RKO (cell line): ENCODE data around the gene ASPHD2.
A peak's percentile ranks its signal among the peaks of the same experiment; 100 is the strongest.
"Not testable (repeated sequence)": the region's sequence is repeated elsewhere in the genome, so short reads cannot be mapped to it uniquely, and the experiment has no call there.

Experiments used
- DNase-seq: peaks from one replicate; pipeline ENCODE4 v3.0.0-alpha.2; 2016; ENCODE audit warnings: low spot score

Gene ASPHD2

DNA sequence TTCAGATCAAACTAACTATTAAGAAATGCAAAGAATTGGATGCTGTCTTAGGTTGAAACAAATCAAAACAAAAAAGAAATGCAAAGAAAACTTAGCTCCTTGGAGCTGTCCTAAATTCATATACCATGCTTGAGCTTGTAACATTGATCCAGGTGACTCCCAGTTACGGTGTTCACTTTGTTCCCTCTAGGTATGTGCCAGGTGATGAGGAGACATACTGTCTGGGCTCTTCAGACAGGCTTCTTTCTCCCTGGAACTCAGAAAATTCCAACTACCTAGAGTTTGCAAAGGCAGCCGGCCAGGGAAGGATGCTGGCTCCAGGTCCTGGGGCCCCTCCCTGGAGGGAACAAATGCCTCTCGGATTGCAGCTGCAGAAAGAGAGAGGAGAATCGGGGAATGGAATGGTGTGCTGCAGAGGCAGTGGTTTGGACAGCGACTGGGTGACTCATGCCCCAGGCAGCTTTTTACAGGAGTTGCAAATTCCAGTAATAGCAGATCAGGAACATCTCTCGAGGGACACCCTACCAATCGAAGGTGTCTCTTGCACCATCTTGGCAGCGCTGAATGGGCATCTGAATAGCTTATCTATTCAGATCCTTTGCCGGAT lies 12.3 kb upstream of the ASPHD2 start:
- peak; percentile 45 for DNase-seq

- DNase-seq, result no peak
These were observed 11.7 kb upstream of the ASPHD2 start for GRCh38 chr22:26417406-26417805.

DNA sequence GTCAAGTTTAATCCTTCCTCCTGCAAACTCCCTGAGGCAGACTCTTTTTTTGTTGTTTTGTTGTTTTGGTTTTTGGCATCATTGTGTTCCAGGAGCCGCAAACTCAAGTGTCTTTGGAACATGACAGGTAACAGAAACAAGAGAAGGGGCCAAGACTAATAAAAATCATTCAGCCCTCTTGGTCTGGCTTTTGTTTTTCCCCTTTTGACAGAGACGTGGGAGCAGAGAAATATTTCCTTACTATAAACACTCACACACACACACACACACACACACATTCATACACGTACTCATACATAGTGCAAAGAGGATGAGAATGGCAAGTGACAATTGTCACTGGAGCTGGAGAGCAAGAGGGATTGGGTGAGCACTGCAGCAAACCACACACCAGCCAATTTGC lies 10.4 kb upstream of the ASPHD2 start:
- DNase-seq, result no peak

GRCh38 chr22:26426924-26427323 lies 2.1 kb upstream of the ASPHD2 start:
- DNase-seq, result no peak

- DNase-seq, result no peak
These were observed 612 bp downstream of the ASPHD2 start for GRCh38 chr22:26429458-26430286.

DNA sequence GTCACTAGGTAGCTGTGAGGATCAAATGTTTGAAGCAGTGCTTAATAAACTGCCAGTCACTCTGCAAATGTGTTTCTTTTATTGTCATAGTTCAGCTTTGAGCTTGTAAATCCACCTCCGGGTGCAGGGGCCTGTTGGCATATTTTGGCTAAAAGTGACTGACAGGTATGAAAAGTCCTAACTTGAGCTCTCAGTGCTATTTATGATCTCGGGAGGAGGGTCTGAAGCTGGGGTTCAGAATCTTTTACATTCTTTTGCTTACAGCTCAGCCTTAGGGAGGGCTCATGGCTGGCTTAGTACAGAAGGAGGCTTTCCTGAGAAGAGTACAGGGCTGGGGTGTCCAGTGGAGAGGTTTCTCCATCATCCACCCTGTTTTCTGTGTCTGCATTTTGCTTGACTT lies 1.5 kb downstream of the ASPHD2 start:
- DNase-seq, result no peak

DNA sequence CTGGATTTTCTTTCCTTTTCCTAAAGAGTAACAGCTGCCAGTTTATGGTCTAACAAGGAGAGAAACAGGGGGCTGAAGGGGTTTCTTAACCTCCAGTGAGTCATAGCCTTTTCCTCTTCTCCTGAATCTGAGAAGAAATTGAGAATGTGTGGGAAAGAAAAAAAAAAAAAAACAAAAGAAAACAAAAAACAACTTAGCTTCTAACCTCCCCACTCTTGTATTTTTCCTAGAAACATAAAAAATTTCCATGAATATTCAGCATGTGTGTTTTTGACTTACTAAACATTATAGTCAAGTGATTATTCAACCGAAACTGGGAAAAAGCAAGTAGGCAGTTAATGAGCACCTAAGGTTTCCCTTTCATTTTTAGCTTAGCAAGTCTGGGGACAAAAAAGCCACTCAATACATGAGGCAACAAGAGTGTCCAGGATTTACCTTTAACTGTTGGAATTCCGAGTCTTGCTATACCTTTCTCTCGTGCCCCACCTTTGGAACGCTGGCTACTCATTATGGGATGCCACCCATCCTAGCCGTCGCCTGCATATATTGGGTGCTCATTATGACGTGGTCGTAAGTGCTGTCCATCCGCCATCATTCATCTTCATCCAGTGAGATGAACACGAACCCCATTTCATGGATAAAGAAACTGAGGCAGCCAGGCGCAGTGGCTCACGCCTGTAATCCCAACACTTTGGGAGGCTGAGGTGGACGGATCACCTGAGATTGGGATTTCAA lies 2.4 kb downstream of the ASPHD2 start:
- no peak for DNase-seq

DNA sequence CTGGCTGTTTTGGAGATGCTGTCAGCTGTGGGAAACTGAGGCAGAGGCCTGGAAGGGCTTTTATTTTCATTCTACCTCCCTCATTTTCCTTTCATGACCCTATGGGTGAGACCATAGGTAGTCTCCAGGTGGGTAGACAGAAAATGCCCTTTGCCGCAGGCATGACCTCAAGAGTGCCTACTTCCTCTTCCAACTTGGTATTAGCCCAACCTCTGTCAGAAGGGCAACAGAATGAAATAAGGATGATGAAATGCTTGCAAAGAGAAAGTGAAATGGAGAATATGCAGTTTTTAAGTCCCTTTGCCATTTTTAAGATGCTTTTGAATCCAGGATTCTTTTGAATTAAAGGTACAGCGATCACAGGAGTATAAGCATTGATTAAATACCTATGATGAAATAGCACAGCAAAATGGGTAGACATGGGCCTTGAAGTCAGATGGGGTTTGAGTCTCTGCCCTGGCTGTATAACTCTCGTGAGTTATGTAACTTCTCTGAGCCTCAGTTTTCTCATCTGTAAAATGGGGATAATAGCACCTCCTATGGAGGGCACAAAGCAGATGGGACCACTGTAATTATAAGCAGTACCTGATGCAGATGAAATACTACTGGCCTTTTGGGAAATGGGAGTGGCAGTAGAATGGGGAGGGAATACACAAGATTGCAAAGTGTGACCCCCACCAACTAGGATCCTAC lies 3.7 kb downstream of the ASPHD2 start:
- no peak for DNase-seq

- DNase-seq, result no peak
These were observed 4.7 kb downstream of the ASPHD2 start for GRCh38 chr22:26433805-26434204.

- no peak for DNase-seq
These were observed 6.5 kb downstream of the ASPHD2 start for GRCh38 chr22:26435327-26436093.

DNA sequence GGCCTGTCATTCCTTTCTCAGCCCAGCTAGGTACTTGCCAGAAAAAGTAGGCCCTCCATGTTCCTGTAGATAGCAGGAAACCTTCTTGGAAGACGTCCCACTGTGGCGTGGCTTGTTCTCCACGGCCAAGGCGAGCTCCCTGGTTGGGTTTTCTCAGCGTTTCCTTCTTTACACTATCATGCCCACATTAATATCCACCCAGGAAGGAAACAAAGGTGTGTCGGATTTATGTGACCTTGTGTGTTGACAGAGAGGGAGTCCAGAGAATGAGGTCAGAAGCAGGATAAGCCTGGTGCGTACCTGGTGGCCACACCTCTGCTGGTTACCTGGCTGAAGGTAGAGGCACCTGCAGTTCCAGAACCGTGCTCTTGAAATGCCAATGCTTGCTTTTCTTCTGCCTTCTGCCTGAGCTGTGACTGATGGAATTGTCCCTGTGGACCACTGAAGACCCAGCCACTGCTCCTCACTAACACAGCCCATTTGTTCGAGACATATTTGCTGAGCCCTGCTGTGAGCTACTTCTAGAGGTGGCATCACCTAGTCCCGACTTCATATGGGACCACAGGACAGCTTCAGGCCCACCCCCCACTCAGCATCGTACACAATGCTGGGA lies 7.9 kb downstream of the ASPHD2 start:
- no peak for DNase-seq

GRCh38 chr22:26437694-26438392 lies 8.8 kb downstream of the ASPHD2 start:
- DNase-seq, result no peak

- not testable (repeated sequence) for DNase-seq
These were observed 9.7 kb downstream of the ASPHD2 start for GRCh38 chr22:26438776-26439175.

DNA sequence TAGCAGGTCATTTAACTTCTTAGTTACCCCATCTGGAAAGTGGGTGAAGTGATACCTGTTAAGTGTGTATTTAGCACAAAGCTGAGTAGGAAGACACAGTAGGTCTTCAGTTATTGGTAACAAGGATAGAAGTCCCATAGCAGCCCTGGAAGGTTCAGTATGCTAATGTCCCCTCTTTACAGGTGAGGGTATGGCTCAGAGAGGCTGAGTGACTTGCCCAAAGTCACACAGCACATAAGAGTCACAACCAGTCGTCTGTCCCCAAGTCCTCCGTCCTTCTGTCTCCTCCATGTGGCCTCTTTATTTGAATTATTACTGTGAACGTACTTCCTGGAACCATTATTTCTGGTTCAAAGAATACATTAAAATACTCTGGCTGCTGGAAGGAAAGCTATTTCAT lies 10.5 kb downstream of the ASPHD2 start:
- DNase-seq, result no peak

GRCh38 chr22:26442086-26442756 lies 13.2 kb downstream of the ASPHD2 start:
- DNase-seq, result no peak

DNA sequence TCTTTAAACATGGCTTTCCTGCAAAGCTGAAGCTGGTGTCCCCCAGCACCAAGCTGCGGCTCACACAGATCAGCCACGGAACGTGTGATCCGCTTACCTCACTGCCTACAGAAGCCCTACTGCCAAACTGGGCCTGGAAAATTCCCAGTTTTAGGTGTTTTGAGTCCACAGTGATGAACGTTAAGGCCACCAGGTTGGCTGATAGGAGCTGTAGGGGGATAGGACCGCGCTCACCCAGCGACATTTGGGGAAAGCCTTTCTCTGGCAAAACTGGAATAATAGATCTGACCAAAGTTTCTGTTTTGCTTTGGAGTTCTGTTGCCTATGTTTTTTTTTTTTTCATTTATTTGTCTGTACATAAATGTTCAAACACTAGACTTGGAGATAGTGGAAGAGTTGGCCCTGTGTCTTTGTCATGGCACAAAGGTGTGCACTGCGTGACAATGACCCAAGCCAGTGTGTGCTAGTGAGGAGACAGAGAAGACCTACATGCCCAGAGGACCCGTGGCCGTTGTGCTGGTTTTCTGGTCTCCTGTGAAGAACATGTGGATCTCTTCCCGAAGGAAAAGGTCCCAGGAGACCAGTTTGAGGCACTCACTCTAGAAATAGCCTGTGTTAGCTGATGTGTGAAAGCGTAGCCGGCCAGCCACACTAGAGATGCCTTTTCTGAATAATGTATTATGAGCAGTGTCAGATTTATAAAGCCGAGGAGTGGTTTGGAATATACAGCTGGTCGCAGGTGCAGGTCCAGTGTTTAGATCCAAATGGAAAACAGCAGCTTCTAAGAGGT lies 15.0 kb downstream of the ASPHD2 start:
- DNase-seq, result no peak

- no peak for DNase-seq
These were observed 15.7 kb downstream of the ASPHD2 start for GRCh38 chr22:26444777-26445176.

DNA sequence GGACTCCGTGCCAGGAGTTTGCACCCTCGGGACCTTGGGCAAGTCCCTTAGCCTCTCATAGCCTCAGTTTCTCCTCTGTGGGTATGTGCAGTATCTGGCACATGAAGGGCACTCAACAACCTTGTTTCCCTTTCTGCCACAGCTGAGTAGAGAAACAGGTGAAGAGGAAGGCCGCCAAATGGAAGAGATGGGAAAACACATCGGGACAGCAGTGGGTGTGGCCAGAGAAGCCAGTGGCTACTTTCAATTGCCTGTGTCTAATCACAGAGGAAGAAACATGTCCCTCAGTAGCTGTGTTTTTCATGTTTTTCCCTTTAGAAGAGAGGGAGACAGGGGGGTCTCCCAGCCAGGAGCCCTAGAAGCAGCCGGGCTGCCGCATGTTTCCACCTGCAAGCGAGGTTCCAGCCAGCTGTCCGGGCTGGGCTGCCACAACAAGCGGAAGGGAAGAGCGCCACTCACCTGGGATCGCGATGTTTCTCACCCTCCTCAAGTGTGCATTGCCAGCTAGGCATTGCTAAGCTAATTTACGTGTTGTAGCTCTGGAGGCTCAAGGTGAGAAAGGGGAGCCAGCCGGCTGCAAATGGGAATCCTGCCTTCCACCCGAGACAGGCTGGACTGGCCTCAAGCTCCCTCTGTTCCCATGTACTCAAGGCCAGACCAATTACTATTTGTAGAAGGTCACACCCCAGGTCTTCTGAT lies 16.7 kb downstream of the ASPHD2 start:
- DNase-seq, result no peak
